KMS-11 (cell line): ENCODE measurements around the gene EPC2.

Experiments used
- H2AFZ ChIP-seq: fragments of 200-600 bp; sonication (generic); 2 replicates; pipeline ENCODE4 v1.6.1; 2016; ENCODE audit warnings: antibody characterized with exemption, mixed run types, low read depth
- H3K27ac ChIP-seq: fragments of 200-600 bp; sonication (generic); 2 replicates; pipeline ENCODE4 v1.6.1; 2016; ENCODE audit warnings: mild to moderate bottlenecking, mixed run types
- H3K27me3 ChIP-seq: fragments of 200-600 bp; sonication (generic); 2 replicates; pipeline ENCODE4 v1.6.1; 2017; ENCODE audit warnings: mild to moderate bottlenecking, low read depth, mixed run types, moderate library complexity; ENCODE audit not compliant: insufficient read depth
- H3K36me3 ChIP-seq: fragments of 200-600 bp; sonication (generic); 2 replicates; pipeline ENCODE4 v1.6.1; 2017; ENCODE audit warnings: mild to moderate bottlenecking, mixed run types; ENCODE audit not compliant: insufficient read depth
- H3K4me1 ChIP-seq: fragments of 200-600 bp; sonication (generic); 2 replicates; pipeline ENCODE4 v1.6.1; 2016; ENCODE audit warnings: mild to moderate bottlenecking, low read depth, mixed run types; ENCODE audit not compliant: poor library complexity, severe bottlenecking
- H3K4me2 ChIP-seq: fragments of 200-600 bp; sonication (generic); 2 replicates; pipeline ENCODE4 v1.7.0; 2016; ENCODE audit warnings: mild to moderate bottlenecking, mixed run types
- H3K4me3 ChIP-seq: fragments of 200-600 bp; sonication (generic); IDR thresholded peaks from 2 replicates; pipeline ENCODE4 v1.6.1; 2017; ENCODE audit warnings: low read depth, low read length, mixed read lengths; ENCODE audit not compliant: insufficient read depth
- H3K79me2 ChIP-seq: fragments of 200-600 bp; sonication (generic); 2 replicates; pipeline ENCODE4 v1.6.1; 2016; ENCODE audit warnings: low read depth, mixed run types; ENCODE audit not compliant: insufficient read depth
- H3K9ac ChIP-seq: fragments of 200-600 bp; sonication (generic); 2 replicates; pipeline ENCODE4 v1.6.1; 2016; ENCODE audit warnings: mild to moderate bottlenecking, mixed run types
- H4K20me1 ChIP-seq: fragments of 200-600 bp; sonication (generic); 2 replicates; pipeline ENCODE4 v1.6.1; 2016; ENCODE audit warnings: mild to moderate bottlenecking, mixed run types; ENCODE audit not compliant: insufficient read depth
- TF ChIP-seq, protein P1 (sequence below): fragments of 200-600 bp; sonication (generic); conservative IDR thresholded peaks from 2 replicates; pipeline ENCODE4 v1.6.1; 2017; ENCODE audit warnings: low read depth, mild to moderate bottlenecking, antibody characterized with exemption, low read length, moderate library complexity, mixed read lengths

The EPC2 gene

DNA sequence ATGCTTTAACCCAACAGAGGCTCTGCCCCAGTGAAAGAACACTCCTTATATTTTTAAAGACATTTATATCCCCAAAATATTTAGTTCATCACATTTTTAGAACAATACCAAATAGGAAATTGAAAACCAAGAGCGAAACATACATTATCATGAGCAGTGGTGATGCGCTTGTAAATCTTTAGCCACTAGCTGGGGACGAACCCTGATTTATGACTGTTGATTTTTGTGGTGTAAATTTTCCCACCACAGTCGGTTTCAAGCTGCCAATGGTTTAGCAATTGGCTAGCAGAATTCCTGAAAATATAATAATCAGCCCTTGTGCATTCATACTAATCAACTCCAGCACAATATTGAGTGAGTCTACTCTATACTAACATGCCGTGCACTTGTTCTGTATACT is 27.3 kb upstream of the EPC2 start:
- no peak overlapping the region for H3K27ac ChIP-seq
- no peak overlapping the region for H2AFZ ChIP-seq
- peaks cover 16% of the 10 kb centered on the region for H3K4me1 ChIP-seq
- no peak overlapping the region for H3K4me2 ChIP-seq
- H3K4me3 ChIP-seq = no peak overlapping the region
- no peaks in the 10 kb centered on the region for H3K36me3 ChIP-seq
- H4K20me1 ChIP-seq = no peaks in the 10 kb centered on the region
- no peaks in the 10 kb centered on the region for H3K79me2 ChIP-seq
- TF ChIP-seq, protein P1, sequence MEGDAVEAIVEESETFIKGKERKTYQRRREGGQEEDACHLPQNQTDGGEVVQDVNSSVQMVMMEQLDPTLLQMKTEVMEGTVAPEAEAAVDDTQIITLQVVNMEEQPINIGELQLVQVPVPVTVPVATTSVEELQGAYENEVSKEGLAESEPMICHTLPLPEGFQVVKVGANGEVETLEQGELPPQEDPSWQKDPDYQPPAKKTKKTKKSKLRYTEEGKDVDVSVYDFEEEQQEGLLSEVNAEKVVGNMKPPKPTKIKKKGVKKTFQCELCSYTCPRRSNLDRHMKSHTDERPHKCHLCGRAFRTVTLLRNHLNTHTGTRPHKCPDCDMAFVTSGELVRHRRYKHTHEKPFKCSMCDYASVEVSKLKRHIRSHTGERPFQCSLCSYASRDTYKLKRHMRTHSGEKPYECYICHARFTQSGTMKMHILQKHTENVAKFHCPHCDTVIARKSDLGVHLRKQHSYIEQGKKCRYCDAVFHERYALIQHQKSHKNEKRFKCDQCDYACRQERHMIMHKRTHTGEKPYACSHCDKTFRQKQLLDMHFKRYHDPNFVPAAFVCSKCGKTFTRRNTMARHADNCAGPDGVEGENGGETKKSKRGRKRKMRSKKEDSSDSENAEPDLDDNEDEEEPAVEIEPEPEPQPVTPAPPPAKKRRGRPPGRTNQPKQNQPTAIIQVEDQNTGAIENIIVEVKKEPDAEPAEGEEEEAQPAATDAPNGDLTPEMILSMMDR = no peak
- H3K27me3 ChIP-seq = no peaks in the 10 kb centered on the region
- H3K9ac ChIP-seq = no peak overlapping the region

DNA sequence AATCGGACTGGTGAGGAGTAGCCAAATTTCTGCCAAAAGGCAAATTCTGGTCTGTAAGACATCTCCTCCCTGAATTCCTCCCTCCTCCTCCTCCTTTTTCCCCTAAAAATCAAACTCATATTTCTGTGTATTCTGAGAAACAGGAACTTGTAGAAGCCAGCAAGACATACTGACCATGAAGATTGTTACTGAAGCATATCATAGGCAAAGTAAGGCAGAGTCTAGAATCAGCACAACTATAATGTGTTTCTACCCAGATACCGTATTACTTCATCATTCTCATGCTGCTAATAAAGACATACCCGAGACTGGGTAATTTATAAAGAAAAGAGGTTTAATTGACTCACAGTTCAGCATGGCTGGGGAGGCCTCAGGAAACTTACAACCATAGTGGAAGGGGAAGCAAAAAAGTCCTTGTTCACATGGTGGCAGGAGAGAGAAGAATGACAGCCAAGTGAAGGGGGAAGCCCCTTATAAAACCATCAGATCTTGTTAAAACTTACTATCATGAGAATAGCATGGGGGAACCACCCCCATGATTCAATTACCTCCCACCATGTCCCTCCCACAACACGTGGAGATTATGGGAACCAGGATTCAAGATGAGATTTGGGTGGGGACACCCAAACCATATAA is 24.9 kb upstream of the EPC2 start:
- Histone ChIP-seq H3K79me2 (no peaks in the 10 kb centered on the region), H3K4me3 (no peak overlapping the region), H3K36me3 (no peaks in the 10 kb centered on the region), H3K9ac (no peak overlapping the region), H2AFZ (no peak overlapping the region), H3K27me3 (no peaks in the 10 kb centered on the region), H3K4me1 (peaks cover 4% of the 10 kb centered on the region), H3K4me2 (no peak overlapping the region), H3K27ac (no peak overlapping the region), H4K20me1 (no peaks in the 10 kb centered on the region)
- TF ChIP-seq, protein P1 = no peak

DNA sequence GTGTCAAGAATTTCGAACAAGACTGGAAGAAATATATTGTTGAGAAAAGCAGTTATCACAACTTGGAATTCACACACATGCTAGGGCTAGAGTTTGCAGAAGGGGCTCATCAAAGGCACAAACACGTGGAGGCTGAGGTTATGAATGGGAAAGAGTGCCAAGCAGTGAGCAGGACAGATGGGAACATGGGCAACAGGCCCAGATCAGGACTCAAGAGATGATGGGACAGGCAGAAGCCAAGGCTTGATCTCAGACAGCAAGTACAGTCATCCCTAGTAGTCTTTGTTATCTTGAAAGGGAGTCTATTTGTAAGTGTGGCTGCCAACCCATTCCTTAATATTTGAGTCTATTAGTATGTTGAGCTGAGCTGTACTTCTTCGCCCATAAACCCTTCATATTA is 22.2 kb upstream of the EPC2 start:
- H3K9ac ChIP-seq = no peak overlapping the region
- H3K27me3 ChIP-seq = no peaks in the 10 kb centered on the region
- H3K79me2 ChIP-seq = no peaks in the 10 kb centered on the region
- H3K4me1 ChIP-seq = no peaks in the 10 kb centered on the region
- H3K36me3 ChIP-seq = no peaks in the 10 kb centered on the region
- no peak overlapping the region for H3K4me3 ChIP-seq
- no peak overlapping the region for H2AFZ ChIP-seq
- H3K27ac ChIP-seq = no peak overlapping the region
- no peaks in the 10 kb centered on the region for H4K20me1 ChIP-seq
- TF ChIP-seq, protein P1 = no peak
- no peak overlapping the region for H3K4me2 ChIP-seq

DNA sequence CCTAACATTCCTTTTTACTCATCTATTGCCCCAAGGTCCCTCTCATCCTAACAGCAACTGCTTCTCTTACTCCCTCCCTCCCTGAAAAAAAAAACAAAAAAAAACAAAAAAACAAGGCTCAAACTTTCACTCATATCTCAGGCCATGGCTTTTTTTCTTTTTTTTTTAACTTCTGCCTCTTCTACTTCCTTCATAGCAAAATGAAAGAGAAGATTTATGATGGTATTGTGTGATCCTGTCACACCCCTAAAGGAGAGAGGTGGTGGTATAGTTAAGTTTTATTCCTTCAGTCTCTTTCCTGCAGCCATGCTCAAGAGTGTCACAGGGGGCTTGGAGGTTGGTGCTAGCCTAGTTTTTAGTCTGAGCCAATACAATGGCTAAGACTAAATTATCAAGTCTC is 21.5 kb upstream of the EPC2 start:
- Histone ChIP-seq H4K20me1 (no peaks in the 10 kb centered on the region), H3K79me2 (no peaks in the 10 kb centered on the region), H3K27ac (no peak overlapping the region), H3K27me3 (no peaks in the 10 kb centered on the region), H3K4me3 (no peak overlapping the region), H3K36me3 (no peaks in the 10 kb centered on the region), H3K4me2 (no peak overlapping the region), H2AFZ (no peak overlapping the region), H3K4me1 (no peaks in the 10 kb centered on the region), H3K9ac (no peak overlapping the region)
- TF ChIP-seq, protein P1 = no peak
